MM.1S (cell line): ENCODE measurements around the gene EXOSC7.

Experiments
- EZH2 ChIP-seq: fragments of 300-600 bp; sonication (generic); optimal IDR thresholded peaks from 2 replicates; pipeline ENCODE3; 2017; ENCODE audit warnings: low read depth, mild to moderate bottlenecking, antibody characterized with exemption, low read length, mixed read lengths
- TF ChIP-seq, protein P1 (sequence below): fragments of 300-600 bp; sonication (generic); IDR thresholded peaks from 2 replicates; pipeline ENCODE4 v1.5.1; 2016; ENCODE audit warnings: antibody characterized with exemption, low read length, mixed read lengths

DNA sequence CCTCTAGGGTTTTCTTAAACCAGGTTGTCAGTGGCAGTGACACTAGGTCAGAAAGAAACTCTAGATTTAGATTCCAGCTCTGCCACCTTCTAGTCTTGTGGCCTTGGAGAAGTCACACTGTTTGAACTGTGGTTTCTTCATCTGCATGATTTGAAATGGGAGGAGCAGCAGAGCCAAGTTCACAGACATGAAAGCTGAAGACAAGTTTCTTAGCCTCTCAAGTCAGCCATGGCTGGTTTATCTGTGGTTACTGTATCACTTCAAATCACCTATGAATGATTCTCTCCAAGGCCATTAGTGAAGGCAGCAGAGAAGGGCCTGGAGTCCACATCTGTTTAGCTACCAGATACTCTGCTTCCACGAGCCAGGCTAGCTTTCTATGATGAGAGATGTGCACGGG lies 65.6 kb downstream of the EXOSC7 start:
- TF ChIP-seq, protein P1, sequence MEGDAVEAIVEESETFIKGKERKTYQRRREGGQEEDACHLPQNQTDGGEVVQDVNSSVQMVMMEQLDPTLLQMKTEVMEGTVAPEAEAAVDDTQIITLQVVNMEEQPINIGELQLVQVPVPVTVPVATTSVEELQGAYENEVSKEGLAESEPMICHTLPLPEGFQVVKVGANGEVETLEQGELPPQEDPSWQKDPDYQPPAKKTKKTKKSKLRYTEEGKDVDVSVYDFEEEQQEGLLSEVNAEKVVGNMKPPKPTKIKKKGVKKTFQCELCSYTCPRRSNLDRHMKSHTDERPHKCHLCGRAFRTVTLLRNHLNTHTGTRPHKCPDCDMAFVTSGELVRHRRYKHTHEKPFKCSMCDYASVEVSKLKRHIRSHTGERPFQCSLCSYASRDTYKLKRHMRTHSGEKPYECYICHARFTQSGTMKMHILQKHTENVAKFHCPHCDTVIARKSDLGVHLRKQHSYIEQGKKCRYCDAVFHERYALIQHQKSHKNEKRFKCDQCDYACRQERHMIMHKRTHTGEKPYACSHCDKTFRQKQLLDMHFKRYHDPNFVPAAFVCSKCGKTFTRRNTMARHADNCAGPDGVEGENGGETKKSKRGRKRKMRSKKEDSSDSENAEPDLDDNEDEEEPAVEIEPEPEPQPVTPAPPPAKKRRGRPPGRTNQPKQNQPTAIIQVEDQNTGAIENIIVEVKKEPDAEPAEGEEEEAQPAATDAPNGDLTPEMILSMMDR = no peak
- TF ChIP-seq EZH2 = no peak
